GM19193 (cell line): ENCODE data around the gene MRPL11.

ENCODE experiments used
- POLR2A ChIP-seq: IDR thresholded peaks from 4 replicates; pipeline ENCODE4 v1.6.1; 2011; ENCODE audit not compliant: insufficient read depth, insufficient read length; ENCODE audit errors: extremely low read depth

Gene MRPL11

DNA sequence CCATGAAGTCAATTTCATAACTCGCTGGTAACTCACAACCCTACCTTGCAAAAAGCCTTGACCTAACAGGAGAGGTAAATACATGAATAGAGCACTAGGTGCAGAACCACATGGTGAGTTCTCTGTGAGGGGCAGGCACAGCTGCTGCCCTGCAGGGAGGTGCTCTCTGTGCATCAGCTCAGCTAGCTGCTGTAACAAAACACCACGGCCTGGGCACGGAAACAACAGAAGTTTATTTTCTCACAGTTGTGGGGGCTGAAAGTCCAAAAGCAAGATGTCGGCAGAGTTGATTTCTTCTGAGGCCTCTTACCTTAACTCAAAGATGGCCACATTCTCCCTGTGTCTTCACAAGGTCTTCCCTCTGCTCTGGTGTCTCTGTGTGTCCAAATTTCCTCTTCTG lies 13.0 kb upstream of the MRPL11 start:
- no peak for TF ChIP-seq POLR2A

DNA sequence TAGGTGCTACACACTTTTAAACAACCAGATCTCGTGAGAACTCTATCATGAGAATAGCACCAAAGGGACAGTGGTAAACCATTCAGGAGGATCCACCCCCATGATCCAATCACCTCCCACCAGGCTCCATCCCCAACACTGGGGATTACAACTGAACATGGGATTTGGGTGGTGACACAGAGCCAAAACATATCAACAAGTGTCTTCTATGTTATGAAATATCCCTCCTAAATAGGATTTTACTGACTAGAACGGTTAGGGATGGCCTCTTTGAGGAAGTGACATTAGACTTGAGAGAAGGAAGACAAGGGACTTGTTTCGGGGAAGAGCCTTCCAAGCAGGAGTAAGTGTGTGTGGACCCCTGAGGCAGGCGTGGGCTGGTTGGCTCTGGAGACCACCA lies 11.9 kb upstream of the MRPL11 start:
- TF ChIP-seq POLR2A = no peak

DNA sequence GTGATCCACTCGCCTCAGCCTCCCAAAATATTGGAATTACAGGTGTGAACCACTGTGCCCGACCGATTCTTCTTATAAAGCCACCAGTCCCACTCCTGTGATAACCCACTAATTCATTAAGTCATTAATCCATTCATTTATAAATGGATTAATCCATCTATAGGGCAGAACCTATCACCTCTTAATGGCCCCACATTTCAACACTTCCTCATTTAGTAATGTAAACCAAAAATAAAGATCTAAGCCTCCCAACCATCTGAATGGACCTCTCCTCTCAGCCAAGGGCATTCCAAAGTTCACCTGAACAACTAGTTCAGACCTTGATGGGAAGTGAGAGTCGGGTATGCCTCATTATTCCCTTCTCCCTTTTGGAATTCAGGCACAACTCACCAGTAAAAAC lies 9.9 kb upstream of the MRPL11 start:
- TF ChIP-seq POLR2A = no peak

DNA sequence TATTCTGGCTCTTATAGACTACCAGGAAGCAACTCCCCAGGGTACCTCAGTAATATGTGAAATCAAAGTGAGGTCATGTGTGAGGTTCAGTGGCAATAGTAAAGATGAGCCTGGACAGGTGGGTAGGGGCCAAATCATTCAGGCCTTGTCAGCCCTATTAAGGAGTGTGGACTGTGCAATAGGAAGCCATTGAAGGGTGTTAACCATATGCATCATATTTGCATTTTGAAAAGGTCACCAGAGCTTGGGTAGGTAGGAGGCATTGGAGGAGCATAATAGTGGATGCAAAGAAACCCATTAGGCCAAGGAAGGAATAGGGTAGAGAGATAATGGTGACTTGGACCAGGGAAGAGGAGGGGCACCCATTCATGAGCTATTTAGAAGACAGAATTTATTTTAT lies 8.4 kb upstream of the MRPL11 start:
- TF ChIP-seq POLR2A = no peak

DNA sequence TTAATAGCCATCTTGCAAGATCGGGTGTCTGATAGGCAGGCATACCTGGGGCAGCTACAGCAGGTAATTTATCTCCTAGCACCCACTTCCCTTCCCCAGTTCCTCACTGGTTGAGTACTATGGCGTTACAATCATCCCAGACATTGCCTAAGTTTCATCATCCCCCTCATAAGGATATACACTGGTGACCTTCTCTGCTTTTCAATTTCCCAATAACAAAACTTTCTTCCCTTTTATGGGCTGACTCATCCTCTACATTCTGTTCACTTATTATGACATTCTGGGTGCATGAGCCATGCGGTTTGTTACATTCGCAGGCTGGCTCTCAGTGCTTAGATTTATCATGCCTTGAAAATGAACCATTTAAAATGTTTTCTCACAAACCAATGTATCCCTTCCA lies 5.0 kb upstream of the MRPL11 start:
- no peak for TF ChIP-seq POLR2A

DNA sequence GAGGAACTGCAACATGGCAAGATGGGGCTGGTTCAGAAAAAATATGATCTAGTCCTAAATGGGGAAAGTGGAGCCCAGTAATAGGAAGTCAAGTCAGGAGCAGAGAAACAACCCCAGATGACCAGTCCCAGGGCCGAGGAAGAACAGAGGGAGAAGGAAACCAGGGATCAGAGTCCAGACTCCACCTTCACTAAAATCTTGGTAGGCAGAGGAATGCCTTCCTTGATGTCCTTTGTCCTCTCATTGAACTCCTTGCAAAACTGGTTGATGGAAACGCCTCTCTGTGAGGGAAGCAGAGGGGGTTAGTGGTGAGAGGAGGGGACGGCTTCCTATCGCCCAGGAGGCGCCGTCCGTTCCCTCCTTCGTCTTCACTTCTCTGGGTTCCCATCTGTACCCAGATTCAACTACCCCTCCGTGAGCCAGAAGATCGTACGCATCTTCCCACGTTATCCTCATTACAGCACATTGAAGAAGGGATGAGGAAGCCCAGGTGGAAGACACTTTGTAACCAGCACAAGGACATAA lies 607 bp downstream of the MRPL11 start:
- no peak for TF ChIP-seq POLR2A

DNA sequence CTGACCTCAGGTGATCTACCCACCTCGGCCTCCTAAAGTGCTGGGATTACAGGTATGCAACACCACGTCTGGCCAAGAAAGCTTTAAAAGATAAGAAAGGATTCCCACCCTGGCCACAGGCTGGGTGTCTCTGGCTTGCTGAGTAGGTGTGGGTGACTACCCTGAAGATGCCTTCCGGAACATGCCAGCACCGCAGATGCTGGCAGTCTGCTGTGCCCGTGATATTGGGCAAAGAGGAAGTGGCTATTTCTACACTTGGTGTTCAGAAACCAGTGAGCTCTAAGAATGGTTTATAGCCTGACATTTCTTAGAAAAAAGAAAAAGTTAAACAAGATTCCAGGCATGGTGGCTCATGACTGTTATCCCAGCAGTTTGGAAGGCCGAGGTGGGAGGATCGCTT lies 6.1 kb downstream of the MRPL11 start:
- TF ChIP-seq POLR2A = no peak

DNA sequence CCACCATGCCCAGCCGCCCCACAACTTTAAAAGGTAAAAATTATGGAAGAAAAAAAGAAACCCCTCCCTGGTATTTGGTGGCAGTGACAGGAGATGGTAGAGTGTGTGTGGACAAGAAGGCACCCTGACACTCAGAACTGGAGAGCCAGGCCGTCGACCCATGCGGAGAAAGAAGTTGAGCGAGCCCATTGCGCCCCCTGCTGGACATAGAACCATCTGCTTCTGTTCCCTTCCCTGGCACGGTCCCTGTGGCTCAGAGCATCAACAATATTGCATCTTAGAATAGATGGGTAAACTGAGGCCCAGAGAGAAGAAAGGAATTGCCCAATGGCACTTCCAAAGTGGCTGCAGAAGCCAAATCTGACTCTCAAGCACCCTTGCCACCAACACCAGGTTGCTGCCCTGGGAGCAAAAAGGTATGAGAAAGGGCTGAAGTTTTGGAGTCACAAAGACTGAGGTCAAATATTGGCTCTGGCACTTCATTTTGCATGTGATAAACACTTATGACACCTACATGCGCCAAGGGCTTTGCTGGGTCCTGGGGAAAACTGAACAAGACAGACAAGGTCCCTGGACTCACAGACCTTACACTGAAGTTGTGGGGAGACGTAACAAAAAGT lies 8.6 kb downstream of the MRPL11 start:
- TF ChIP-seq POLR2A = no peak

DNA sequence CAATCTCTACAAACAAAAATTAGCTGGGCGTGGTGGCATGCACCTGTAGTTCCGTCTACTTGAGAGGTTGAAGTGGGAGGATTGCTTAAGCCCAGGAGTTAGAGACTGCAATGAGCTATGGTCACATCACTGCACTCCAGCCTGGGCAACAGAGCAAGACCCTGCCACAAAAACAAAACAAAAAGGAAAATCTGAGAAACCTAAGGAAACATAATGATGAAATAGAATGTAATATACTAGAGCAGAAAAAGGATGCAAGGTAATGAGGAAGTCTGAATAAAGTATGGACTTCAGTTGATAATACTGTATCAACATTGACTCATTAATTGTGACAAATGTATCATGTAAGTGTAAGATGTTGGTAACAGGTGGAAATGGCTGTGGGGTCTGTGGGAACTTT lies 9.7 kb downstream of the MRPL11 start:
- no peak for TF ChIP-seq POLR2A

DNA sequence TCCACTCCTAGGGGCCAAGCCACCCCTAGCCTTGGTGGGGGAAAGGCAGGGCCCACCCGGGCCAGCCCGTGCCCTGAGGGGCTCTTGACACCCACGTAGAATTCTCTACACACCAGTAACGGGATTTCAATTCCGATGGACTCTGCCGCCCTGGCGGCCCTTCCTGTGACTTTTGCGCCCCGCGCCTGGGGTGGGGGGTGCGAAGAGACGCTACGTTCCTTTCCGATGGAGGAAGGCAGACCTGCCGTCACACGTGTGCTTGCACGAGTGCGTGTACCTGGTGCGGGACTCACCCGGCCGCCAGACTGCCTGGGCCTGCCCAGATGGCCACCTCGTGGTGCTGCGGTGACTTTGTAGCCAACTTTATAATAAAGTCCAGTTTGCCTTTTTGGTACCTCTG lies 12.3 kb downstream of the MRPL11 start:
- no peak for TF ChIP-seq POLR2A

DNA sequence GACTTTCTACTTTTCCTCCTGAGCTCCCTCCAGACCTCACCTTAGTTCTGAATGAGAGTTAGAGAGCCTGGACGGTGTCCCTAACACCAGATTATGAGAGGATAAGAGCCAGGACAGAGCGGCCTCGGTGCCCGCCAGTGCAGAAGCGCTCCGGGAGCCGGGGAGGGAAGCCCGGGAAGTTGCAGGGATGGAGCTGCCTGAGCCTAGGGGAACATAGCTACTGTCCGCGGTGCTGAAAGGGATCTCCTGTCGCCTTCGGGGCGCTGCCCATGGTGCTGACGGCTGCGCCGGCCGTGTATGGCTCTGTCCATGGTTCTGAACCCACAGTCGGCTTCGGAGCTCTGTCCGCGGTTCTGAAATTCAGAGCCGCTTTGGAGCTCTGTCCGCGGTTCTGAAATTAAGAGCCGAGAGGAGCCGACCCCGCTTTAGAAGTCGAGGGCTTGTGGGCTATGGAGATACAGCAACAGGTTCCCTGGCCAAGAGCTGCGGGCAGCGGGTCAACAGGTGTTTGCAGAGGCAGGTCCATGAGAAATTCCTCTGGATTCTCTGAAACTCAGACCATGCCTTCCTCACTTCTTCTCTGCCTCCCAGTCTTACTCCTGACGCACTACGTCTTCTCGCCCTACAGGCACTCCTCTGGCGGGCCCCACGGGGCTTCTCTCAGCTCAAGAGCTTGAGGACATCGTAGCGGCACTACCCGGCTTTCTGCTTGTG lies 17.0 kb downstream of the MRPL11 start:
- TF ChIP-seq POLR2A = no peak

DNA sequence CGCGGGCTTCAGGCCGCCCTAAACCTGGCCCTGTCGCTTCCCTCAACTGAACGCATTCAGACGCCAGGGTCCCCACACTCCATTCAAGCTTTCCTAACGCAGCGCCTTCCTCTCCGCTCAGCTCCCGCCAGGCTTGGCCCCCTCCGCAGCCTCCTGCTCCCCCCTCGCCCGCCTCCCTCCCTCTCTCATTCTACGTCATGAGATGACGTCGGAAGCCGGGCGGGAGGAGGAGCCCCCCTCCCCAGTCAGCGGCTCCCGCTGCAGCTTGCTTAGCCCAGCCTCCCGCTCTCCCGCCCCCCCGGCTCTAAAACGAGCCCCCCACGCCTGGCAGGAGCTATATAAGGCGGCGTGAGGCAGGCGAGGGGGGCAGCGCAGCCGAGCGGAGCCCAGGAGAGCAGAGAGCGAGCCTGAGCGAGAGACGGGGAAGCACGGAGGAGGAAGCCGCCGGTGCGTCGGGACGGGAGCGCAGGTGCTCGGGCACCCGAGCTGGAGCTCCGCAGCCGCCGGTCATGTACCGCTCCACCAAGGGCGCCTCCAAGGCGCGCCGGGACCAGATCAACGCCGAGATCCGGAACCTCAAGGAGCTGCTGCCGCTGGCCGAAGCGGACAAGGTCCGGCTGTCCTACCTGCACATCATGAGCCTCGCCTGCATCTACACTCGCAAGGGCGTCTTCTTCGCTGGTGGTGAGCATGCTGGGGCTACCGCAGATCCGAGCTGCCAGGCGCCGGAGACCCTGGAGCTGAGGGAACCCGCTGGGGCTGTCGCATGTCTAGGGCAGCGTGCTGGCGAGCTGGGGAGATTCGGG lies 17.8 kb downstream of the MRPL11 start, which contains the start of gene NPAS4:
Gene NPAS4, plus strand, starts transcription at position 365 of the 806 bp plus-strand sequence. Its CDS starts 145 bp downstream, at position 510.
- no peak for TF ChIP-seq POLR2A

DNA sequence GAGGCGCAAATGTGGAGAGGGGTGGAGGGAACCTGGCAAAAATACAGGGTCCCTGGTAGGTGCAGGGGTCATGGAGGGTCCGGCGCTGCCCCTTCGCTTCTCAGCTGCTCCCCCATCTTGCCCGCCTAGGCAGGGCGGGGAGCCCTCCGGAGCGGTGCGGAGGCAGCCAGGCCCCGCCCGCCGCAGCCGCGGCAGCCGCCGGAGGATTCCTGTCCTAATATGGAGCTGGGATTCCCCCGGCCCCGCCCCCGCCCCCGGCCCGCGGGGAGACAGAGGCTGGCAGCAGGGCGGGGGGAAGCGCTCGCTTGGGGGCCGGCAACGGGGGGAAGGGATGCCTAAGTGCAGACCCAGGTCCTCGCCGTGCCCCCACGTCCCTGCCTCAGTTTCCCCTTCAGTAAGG lies 18.8 kb downstream of the MRPL11 start:
- TF ChIP-seq POLR2A = no peak

DNA sequence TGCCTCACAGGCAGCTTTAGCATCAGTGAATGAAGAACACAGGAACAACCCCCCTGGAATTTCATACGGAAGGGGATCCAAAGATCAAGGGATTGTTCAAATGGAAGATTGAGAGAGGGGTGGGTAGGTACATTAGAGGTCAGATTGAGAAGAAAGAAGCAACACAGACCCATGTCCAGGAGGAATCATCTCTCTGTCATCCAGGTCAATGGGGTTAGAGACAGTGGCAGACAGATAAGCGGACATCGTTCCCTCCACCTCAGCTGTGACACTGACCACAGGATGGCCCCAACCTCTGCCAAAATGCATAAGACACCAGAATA lies 19.7 kb downstream of the MRPL11 start:
- TF ChIP-seq POLR2A = no peak

DNA sequence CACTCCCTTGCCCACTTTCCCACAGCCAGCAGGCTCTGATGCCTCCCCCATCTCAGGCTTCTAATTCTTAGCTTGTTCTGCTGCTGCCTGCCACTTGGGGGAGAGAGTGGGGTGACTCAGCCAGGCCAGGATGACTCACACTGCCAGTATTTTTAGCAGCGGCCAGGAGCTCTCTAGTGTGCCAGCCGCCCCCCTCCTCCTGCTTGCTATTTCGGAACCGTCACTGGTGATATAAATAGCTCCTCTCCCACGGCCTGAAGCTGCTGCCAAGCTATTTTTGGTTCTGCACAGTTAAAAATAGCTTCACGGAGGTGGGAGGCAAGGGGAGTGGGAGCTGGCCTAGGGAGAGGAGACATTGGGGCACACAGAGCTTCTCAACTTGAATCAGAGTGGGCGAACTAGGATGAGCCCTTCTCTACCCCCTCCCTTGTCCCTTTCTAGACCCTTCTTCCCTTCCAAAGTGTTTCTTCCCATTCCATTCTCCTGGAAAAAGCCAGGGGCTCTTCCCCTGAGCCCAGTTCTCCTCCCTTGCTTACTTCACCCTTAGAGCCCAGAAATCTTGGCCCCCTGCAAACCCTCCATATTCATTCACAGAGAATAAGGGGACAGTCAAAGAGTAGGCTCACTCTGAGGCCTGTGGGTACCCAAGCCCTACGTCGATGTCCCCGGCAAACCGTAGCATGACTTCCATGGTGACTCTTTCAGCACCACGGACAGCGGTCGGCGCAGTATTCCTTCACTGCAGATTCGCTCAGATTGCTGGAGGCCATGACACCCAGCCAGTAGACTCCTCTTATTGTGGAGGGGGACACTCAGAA lies 20.3 kb downstream of the MRPL11 start:
- no peak for TF ChIP-seq POLR2A
